GM10847 (cell line): ENCODE measurements around the gene TPSB2.

Experiments
- POLR2A ChIP-seq: IDR thresholded peaks from 2 replicates; pipeline ENCODE4 v1.6.1; 2011; ENCODE audit not compliant: insufficient read length; ENCODE audit errors: extremely low read depth

TPSB2 gene

DNA sequence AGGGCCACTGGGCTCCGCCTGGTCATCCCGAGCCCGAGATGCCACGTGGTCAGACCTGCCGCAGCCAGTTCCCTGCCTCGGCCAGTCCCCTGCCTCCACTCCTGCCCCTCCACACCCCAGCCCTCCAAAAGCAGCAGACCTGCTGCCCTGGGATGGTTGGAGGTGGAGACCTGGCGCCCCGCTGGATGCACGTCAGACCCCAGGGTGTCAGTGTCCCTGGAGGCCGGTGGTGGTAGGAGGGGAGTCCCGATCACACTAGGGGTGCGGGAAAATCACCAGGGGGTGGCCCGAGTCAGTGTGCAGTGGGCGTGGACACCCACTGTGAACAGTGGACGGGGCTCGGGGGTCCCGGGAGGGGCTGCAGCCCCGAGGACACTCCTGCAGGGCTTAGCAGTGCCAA lies 31.8 kb downstream of the TPSB2 start:
- TF ChIP-seq POLR2A = no peak

DNA sequence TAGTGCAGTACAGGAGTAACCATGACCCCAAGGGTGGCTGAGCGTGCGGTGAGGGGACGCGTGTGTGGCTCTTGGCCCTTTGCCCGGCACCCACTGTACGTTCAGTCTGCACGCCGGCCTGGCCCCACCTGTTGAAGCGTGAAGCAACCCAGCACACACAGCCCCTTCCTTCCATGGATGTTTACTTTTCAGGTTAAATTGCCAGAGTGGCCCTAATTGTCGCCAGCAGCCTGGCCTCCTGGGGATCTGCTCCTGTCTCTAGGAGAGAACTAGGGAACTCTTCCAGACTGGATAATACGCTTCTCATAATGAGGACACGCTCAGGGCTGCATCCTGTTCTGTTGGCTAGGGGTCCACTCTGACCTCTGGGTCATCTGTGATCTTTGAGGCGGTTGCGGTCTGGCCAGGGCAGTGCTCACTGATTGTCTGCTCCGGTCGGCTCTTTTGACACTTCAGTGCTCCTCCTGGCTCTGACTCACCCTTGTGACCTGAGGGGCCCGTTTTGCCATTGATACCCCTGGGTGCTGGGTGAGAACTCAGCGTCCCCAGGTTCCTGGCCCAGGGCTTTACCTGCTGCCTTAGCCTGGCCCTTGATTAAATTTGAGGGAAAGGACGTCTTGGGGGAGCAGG lies 32.6 kb downstream of the TPSB2 start:
- TF ChIP-seq POLR2A = no peak

DNA sequence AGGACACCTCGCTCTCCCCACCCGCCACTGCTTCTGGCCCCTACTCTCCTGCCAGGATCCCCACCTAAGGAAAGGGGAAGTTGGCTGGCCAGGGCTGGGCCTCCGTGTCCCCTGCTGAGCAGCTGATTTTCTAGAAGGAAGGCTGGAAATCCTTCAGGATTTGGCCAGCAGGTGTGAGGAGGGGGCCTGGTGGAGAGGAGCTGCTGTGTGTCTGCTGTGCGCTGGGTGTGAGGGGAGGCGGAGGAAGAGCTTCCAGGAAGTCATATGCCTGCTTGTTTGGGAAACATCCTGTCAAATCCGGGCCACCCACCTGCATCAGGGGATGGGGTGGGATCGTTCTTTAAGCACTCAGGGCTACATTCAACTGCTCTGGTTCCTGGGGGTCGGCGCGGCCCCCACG lies 33.5 kb downstream of the TPSB2 start:
- TF ChIP-seq POLR2A = no peak

DNA sequence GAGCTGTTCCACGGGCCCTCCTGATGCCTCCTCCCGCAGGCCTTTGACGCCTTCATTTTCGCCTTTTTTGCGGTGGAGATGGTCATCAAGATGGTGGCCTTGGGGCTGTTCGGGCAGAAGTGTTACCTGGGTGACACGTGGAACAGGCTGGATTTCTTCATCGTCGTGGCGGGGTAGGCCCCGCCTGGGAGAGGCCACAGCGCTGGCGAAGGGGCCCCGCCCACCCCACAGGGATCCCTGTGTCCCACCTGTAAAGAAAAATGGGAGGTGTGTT lies 34.7 kb downstream of the TPSB2 start:
- no peak for TF ChIP-seq POLR2A

DNA sequence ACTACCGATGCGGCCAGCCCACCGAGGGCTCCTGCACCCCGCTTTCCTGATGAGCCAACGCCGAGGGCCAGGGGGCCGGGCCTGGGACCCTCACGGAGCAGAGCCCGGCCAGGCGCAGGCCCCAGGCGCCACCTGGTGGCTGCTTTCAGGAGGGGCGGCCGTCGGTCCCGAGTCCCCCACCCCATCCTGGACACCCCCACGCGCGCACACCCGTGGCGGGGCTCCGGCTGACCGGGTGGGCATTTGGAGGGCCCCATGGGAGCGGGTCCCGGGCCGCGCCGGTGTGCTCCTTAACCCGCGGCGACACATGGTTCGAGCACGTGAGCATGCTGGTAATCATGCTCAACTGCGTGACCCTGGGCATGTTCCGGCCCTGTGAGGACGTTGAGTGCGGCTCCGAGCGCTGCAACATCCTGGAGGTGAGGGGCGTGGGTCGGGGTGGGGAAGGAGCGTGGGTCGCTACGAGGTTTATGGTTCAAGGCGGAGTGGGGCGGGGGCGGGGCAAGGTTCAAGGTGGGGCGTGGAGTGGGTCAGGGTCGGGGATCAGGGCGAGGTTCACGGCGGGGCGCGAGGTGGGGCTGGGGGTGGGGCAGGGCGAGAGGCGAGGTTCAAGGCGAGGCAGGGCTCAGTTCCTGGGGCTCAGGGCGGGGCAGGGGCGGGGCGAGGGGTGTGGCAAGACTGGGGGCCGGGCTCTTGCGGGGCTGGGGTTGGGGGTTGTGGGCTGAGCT lies 35.2 kb downstream of the TPSB2 start:
- no peak for TF ChIP-seq POLR2A

DNA sequence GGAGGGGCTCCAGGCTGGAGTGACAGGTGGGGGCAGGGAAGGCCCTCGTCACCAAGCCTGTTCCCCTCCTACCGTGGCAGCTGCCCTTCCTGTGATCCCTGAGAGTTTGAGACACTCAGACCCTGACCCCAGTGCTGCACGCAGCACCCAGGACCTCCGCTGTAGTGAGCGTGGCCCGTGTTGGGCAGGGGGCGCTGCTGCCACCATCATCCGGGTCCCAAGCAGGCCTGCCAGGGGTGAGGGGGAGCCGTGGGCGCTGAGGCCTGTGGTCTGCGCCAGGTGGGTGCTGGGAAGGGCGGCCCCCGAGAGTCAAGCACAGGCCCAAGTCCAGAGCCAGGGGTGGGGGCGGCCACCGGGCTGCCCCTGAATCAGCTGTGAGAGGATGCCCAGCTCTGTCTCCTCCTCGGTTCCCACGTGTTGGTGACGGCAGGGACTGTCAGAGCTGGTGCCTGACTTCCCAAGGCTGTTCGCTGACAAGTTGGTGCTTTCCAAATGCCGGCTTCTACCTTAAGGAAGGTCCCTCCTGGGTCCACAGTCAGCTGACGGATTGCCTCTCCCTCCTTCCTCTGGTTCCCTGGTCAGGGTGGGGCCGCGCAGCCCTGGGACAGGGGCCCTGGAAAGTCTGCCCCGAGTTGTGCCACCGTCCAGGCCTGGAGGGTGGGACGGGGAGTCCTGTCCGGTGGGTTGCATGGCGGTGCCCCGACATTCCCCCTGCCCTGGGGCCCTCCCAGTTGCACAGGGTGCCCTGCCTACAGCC lies 36.0 kb downstream of the TPSB2 start:
- no peak for TF ChIP-seq POLR2A

DNA sequence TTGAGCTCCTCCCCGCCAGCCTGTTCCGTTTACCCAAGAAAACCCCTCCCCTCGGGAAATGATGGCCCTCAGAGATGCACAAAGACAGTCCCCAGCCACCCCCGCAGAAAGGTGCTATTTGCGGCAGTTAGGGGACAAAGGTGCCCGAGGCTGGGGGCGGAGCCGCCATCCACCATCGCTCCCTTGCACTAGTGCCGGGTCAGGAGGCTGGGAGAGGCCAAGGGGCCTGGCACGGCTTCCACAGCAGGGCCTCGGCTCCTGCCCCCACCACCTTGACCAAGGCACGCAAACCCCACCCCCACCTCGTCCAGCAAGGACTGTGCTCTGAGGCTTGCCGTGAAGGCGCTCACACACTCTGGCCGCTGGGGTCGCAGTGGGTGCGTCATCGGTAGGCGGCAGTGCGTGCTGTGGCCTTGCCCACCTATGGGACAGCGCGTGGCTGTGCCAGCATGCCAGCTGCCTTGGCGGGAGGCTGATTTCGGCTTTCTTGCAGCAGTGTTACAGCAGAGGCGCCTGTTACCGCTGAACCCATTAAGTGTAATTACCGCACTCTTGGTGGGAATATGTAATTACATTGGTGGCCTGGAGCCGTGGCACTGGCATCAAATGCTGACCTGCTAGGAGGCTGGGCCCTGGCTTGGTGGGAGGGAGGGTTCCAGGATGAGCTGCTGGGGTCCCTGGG lies 36.7 kb downstream of the TPSB2 start:
- TF ChIP-seq POLR2A = no peak

DNA sequence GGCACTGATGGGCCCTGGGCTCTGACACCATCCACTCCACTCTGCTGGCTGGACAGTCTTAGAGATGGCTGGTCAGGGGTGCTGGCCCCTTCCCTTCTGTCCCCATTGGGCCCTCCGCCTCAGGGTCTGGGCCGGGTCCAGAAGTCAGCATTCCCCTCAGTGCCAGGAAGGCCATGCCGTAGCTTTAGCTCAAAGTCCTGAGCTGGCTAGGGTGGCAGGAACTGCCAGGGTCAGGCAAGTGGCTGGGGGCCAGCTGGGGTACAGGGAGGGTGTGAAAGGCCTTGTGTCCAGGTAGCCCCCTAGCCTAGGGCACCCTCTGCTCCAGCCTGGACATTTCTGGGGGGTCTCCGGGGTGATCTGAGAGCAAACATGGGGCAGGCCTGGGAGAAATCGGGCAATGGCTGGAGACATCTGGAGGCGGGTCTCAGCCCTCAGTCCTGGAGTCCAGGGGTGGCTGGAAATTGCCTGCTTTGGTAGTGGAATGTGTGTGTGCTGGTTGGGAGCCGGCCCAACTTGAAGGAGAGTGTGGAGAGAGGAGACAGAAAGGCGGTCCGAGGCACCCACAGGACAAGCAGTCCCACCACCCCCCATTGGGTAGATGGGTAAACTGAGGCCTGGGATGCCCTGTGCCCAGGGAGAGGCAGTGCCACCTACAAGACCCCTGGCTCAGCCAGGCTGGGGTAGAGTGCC lies 37.5 kb downstream of the TPSB2 start:
- TF ChIP-seq POLR2A = no peak

DNA sequence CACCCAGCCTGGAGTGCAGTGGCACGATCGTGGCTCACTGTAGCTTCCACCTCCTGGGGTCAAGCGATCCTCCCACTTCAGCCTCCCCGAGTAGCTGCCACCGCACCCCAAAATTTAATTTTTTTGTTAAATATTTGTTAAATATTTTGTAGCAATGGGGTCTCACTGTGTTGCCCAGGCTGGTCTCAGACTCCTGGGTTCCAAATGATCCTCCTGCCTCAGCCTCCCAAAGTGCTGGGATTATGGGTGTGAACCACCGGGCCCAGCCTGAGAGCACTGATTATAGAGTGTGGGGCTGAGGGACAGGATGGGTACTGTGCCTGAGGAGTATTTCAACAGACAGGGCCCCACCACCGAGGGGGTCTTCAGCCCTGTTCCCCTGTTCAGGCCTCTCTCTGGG lies 40.5 kb downstream of the TPSB2 start:
- TF ChIP-seq POLR2A = no peak

DNA sequence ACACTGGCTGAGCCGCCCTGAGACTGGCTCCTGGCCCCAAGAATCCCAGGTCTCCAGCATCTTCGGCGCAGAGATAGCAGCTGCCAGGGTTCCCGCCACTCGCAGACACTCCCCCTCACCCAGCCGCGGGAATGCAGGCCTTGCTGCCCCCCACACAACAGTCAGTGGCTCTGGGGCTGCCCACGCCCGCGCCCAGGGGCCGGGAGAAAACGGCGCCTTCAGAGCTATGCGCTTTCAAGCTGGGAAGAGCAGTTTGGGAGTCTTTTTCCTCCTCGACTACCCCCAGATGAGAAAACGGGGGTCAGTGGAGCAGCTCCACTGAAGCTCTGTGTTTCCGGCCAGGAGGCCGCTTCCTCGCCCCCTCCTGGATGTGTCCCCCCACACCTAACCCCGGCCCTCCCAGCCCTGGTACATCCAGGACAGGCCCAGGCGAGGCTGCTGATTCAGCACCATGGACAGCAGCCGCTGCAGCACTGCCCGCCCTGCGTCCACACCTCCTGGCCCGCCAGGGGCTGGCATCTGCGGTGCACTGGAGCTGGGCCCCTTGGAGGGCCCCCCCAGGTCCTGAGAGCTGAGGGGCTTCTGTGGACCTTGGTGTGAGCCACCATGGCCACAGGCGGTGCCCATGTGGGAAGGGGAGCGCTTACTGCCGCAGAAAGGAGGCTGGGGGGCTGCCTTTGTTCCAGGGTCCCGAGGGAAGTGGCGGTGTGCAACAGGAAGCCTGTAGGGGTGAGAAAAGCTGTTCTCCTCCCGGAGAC lies 41.4 kb downstream of the TPSB2 start:
- no peak for TF ChIP-seq POLR2A

DNA sequence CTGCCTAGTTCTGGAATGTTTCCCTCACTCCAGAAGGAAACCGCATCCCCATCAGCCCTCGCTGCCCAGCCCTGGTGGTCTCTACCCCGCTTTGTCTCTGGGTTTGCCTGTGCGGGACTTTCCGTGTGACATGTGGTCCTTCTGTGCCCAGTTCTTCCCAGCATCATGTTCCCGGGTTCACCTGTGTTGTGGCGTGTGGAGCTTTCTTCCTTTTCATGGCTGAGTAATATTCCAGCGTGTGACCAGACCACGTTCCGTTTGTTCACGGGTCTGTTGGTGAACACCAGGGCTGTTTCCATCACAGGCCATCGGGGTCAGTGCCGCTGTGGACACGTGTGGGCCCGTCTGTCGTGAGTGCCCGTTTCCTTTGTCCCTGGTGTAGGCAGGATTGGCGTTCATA lies 45.0 kb downstream of the TPSB2 start:
- TF ChIP-seq POLR2A = no peak

DNA sequence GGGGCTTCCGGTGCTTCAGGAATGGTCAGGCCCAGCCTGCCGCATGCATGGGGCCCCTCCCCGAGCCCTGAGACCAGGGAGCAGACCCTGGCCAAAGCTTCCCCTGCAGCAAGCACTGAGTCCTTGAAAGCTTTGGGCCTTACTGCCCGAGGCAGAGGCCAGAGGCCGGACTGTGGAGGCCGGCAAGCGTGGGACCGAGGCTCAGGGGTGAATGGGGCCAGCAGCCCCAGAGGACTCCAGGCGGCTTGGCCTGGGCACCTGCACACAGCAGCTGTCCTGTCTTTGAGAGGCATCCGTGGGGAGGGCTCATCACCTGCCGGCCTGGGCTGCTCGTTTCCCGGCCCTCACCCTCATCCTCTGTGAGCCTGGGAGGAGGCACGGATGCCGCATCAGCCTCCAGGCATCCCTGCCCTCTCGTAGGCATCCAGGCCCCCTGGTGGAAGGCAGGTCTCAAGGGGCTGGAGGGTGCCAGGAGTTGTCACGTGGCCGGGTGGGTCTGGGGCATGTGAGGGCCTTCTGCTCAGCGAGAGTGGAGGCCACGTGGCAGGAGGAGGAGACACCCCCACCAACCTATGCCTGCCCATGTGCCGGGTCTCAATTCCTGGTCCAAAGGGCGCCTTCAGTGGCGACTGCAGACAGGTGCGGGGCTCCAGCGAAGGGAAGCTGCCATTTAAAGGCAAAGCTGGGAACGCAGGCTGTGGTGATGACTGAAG lies 45.7 kb downstream of the TPSB2 start:
- TF ChIP-seq POLR2A = no peak

DNA sequence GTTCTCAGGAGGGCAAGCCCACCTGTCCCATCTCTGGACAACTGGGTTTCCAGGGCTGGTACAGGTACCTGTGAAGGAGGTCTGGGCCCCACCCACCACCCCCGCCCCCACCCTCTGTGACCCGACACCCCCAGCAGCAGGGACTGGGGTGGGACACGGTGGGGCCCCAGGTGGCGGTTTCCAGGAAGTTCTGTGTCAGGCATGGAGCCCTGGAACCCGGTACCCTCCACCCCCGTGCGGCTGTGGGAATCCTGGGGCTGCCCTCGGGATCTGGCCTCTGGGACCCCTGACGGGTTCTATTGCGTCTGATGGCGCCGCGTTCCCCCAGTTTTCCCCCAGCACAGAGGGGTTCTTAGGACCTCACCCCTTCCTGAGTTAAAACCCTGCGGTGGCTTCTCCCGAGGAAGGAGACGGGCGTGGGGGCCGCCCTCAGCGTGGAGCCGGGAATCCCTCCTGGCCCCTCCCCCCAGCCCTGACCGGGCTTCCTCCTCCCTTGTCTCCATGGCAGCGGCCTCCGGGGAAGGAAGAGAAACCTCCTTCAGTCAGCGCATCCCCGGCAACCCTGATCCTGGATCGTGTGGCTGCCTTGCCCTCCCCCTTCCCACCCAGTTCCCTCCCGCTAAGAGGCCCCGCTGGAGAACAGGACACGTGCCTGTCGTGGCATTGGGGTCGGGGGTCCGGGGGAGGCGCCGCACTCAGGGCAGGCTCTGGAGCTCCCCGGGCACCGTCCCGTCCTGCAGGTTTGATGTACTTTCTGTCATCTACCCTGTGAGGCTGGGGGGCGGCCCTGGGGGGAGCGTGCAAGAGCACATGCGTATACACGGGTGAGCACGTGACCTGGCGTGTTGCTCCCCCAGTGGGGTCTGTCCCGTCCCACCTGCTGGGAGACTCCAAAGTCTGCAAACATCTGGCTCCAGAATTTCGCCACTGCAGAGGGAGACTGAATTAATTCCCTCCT lies 46.8 kb downstream of the TPSB2 start:
- TF ChIP-seq POLR2A = no peak
